ENCODE measurements around the gene KIAA1586. TPM values are rescaled to one million over a fixed set of nuclear protein-coding genes. Genes with fewer than 3 reads are reported as not detected.
A peak's percentile ranks its signal among the peaks of the same experiment; 100 is the strongest.
"Not testable (repeated sequence)": the region's sequence is repeated elsewhere in the genome, so short reads cannot be mapped to it uniquely, and the experiment has no call there.

The KIAA1586 gene
- total RNA-seq: 1 to 10 TPM; 5.1 to 5.3 TPM
- long read RNA-seq, transcript KIAA1586-201 (4 exons, 2,933 nt): major isoform, 6 of 7 reads
- long read RNA-seq, partial matches to known transcripts: 0 of 7 reads
- long read RNA-seq, other reads (novel, unspliced or antisense): 1 of 7 reads

DNA sequence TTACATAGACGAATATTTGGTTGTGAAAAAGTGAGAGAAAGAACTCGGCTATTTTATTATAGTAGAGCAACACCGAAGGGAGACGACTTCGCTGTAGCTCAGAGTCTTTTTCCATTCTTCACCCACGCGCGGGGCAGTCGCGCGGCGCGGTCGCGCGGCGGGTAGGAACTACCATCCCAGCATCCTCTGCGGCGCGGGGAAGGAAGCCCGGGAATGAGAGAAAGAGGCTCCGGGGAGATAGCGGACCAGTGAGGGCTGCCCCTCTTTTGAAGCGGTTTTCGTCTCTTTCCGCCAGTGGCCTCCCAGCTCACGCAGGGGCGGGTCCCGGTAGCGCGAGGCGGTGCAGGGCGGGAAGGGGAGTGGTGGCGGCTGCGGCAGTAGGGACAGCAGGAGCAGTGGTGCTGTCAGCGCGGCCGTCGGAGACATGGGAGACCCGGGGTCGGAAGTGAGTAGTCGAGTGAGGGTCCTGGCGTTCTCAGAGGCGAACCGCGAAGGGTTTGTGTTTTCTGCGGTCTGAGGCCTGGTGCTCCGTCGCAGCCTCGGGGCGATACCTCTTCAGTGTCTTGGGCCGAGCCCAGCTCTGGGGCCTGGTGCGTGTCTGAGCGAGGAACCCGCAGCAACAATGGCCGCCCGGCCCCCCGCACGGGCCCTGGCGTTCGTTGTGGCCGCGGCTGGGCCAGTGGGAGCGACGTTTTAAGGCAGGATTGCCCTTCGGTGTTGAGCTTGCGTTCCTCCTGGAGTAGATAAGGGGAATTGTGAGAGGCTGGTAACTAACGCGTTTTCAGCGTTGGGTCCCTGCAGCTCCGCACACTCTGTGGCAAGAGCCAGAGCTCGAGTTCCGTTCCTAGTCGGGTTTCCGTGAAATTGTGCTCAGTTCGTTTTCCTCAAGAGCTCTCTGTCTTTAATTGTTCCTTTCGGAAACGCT is at the start of gene KIAA1586:
Gene KIAA1586 (plus strand): TSS at position 362 of the 925 bp plus-strand sequence. CDS start 63 bp downstream, at position 425.
- DNase-seq: peak; percentile 87 to 89
- ATAC-seq: peak; percentile 99

GRCh38 chr6:56999049-56999448 is 47.4 kb upstream of the KIAA1586 start:
- intact Hi-C loops (cut with DNase I, micrococcal nuclease): no loop called here
- DNase-seq (no peak), ATAC-seq (no peak)

More for the DNA sequence above, at the start of gene KIAA1586:
- intact Hi-C loops (cut with DNase I, micrococcal nuclease): not testable (repeated sequence)

GRCh38 chr6:56999748-57000147 is 46.7 kb upstream of the KIAA1586 start:
- DNase-seq; intact Hi-C loops (cut with DNase I, micrococcal nuclease); ATAC-seq: not testable (repeated sequence)

DNA sequence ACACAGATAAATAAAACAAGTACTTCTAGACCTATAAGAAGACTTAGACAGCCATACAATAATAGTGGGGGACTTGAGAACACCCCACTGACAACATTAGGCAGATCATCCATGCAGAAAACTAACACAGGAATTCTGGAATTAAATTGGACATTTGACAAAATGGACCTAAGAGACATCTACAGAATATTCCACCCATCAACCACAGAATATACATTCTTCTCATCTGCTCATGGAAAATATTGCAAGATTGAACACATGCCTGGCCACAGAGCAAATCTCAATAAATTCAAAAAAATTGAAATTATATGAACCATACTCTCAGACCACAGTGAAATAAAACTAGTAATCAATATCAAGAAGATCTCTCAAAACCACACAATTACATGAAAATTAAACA is 44.3 kb upstream of the KIAA1586 start:
- intact Hi-C loops (cut with DNase I, micrococcal nuclease): no loop called here
- DNase-seq: no peak
- ATAC-seq: no peak

- no peak for ATAC-seq
- DNase-seq: no peak
- intact Hi-C loops (cut with DNase I, micrococcal nuclease): no loop called here
These were observed 42.2 kb upstream of the KIAA1586 start for GRCh38 chr6:57004292-57004691.

DNA sequence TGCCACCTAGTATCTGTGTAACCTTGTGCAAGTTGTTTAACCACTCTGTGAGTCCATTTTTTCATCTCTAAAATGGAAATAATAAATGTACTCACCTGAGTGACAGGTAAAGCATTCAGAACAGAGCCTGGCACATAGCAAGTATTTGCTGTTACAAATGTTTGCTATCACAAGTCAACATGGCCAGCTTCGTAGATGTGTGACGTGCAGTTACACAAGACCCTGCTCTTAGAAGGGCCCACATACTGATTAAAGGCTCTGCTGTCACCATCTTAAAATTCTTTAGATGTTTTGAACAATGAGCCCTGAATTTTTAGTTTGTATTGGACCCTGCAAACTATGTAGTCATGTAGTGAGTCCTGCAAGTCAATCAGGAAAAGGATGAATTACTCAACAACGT is 40.4 kb upstream of the KIAA1586 start:
- no peak for DNase-seq
- ATAC-seq: no peak
- intact Hi-C loops (cut with DNase I, micrococcal nuclease): no loop called here

- intact Hi-C loops (cut with DNase I, micrococcal nuclease); DNase-seq: not testable (repeated sequence)
These were observed 38.4 kb upstream of the KIAA1586 start for GRCh38 chr6:57008069-57008468.

DNA sequence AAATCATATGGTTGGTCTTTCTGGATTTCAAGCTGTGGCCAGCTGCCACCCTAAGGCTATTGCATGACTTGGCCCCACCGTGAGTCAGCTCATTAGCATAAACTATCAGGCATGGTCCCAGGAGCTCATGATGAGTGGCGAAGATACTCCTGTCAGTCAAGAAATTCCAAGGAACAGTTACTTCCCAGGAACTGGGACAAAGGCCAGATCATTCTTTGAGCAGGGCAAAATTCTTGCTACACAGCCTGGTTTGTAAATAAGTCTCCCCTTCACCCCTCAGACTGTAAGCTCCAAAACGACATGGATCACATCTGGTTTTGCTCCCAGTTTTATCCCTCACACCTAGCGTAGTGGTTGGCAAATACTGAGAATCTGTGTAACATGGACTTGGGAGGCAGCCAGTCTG is 33.0 kb upstream of the KIAA1586 start:
- intact Hi-C loops (cut with DNase I, micrococcal nuclease): no loop called here
- no peak for ATAC-seq
- no peak for DNase-seq

More at GRCh38 chr6:57008069-57008468, 38.4 kb upstream of the KIAA1586 start:
- ATAC-seq: not testable (repeated sequence)

DNA sequence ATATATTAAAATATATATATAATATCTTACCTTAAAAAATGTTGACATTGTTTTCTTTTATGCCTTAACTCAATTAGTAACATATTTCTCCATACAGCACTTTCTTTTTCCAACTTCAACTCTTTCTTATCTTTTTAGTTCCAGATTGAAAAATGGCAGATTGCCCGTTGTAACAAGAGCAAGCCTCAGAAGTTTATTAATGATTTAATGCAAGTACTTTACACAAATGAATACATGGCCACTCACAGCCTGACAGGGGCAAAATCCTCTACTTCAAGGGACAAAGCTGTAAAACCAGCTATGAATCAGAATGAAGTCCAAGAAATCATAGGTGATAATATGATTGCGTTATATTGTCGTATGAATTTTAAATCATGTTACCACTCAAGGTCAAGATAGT is 29.4 kb upstream of the KIAA1586 start:
- no peak for ATAC-seq
- intact Hi-C loops (cut with DNase I, micrococcal nuclease): no loop called here
- DNase-seq: no peak

DNA sequence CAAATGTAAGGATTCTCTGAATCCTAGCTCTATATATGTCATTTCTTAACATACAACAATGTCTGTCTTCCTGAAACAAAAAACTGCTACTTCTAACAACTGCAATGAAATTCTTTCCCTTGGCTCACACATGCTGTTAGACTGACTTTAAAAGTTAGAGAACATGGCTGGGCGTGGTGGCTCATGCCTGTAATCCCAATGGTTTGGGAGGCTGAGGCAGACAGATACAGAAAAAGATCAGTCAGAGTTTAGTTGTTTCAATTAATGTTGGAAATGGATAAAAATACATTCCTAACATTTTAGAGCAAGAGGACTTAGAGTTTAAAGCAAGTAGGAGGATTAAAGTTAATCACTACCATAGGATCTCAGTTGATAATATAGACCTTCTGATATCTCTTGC is 28.7 kb upstream of the KIAA1586 start:
- DNase-seq (no peak), ATAC-seq (no peak)
- intact Hi-C loops (cut with DNase I, micrococcal nuclease): no loop called here

DNA sequence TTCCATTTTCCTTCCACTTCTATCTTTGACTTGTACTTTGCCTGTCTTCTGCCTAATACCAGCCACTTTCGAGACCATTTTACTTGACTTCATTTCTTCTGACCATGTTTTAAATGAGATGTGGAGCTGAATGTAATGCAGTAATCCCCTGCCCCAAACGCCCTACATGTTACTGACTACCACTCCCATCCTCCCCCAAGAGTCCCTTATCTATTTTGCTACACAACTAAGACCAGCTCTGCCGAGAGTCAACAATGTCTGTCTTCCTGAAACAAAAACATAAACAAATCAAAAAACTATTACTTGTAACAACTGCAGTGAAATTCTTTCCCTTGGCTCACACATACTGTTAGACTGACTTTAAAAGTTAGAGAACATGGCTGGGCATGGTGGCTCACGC is 27.1 kb upstream of the KIAA1586 start:
- intact Hi-C loops (cut with DNase I, micrococcal nuclease): no loop called here
- no peak for ATAC-seq
- DNase-seq: no peak

DNA sequence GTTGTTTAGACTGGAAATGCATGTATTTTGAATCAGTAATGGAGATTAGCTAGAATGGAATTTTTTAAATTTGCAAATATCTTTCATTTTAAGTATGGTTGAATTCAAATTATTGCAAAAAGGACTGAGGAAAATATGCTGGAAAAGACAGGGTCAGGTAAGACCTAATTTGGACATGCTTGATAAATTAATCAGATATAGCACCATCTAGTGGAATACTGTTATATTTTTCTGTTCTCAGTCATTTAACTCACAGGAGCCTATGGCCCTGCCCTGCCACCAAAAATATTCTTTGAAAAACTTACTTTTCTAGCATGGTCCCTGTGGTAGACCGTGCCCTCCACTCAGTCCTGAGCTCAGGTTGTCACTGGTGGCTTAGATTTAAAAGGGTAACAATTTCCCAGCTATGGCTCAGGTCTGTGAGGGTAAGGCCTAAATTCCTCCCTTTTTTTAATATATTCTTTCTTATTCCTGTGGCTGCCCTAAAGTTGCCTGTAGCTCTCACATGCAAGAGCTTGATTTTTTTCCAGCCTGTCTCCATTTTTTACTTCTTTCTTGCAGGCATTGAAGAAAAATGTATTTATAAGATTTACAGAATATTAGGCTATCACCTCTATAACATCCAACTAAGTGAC is 25.3 kb upstream of the KIAA1586 start:
- intact Hi-C loops (cut with DNase I, micrococcal nuclease): loop anchor here in 1 of 2 donors (2.0 kb wide), 1 partner anchor 116 kb away; no protein-coding TSS in a partner anchor
- DNase-seq: no peak
- peak; percentile 46 for ATAC-seq

- ATAC-seq: no peak
- no peak for DNase-seq
- intact Hi-C loops (cut with DNase I, micrococcal nuclease): no loop called here
These were observed 22.2 kb upstream of the KIAA1586 start for GRCh38 chr6:57024321-57024720.

- ATAC-seq (no peak), DNase-seq (no peak)
- intact Hi-C loops (cut with DNase I, micrococcal nuclease): no loop called here
These were observed 21.7 kb upstream of the KIAA1586 start for GRCh38 chr6:57024775-57025174.

- no peak for ATAC-seq
- no peak for DNase-seq
- intact Hi-C loops (cut with DNase I, micrococcal nuclease): no loop called here
These were observed 20.5 kb upstream of the KIAA1586 start for GRCh38 chr6:57026001-57026400.

DNA sequence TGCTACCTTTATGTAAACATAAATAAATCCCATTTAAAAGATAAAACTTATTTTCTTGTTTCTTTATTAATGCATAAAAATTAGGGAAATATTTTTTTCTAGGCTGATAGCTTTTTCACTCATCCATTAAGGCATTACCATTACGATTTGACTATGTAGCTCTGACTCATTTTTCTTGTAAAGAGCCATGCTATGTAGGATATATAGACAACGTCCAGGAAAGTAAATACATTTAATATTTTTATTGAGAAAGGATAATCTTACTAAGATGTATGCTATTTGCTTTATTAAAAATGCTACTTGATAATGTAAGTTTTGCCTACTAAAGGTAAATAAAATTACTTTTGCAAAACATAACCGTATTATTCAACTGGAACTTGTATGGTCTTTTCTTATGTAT is 19.2 kb upstream of the KIAA1586 start:
- intact Hi-C loops (cut with DNase I, micrococcal nuclease): no loop called here
- DNase-seq (no peak), ATAC-seq (no peak)

DNA sequence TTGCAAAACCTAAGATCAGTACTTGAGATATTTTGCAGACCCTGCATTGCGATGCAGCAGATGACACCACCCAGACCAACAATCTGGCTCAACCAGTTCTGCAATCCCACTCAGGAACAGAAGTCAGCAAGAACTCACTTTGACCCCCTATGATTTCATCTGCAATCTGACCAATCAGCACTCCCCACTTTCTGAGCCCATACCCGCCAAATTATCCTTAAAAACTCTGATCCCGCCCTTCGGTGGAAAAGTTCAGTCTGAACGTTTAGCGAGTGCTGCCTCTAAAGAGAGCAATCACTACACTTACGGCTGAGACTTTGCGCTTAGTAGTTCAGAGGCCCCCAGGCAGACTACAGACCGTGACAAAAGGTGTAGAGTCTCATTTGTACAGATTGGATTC is 17.3 kb upstream of the KIAA1586 start:
- intact Hi-C loops (cut with DNase I, micrococcal nuclease): no loop called here

DNA sequence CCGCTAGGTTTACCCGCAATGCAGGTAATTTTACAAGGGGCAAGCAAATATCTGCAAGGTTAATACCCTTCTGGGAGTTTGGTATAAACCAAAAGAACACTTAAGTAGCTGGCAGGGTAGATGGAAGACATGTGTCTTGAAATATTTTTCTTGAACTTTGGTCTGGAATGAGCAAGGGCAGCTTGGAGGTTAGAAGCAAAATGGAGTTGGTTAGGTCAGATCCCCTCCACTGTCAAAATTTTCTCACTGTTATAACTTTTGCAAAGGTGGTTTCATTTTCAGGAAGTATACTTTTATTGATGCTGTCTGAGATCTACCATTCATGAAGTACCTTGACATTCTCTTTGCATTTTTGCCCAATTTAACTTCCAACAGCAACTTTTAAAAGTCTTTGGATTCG is 13.3 kb upstream of the KIAA1586 start:
- ATAC-seq (no peak), DNase-seq (no peak)
- intact Hi-C loops (cut with DNase I, micrococcal nuclease): no loop called here

More for the DNA sequence above, 17.3 kb upstream of the KIAA1586 start:
- no peak for ATAC-seq
- no peak for DNase-seq

- no peak for DNase-seq
These were observed 10.9 kb upstream of the KIAA1586 start for GRCh38 chr6:57035549-57035948.

GRCh38 chr6:57038906-57039305 is 7.6 kb upstream of the KIAA1586 start:
- ATAC-seq (no peak), DNase-seq (no peak)
- intact Hi-C loops (cut with DNase I, micrococcal nuclease): no loop called here

More at GRCh38 chr6:57035549-57035948, 10.9 kb upstream of the KIAA1586 start:
- ATAC-seq: no peak
- intact Hi-C loops (cut with DNase I, micrococcal nuclease): no loop called here
